Mononuclear cell (primary cell): ENCODE data around the gene CDH4. TPM values are rescaled to one million over a fixed set of nuclear protein-coding genes. Genes with fewer than 3 reads are reported as not detected.

Experiments
- H3K27me3 ChIP-seq: 2 replicates; pipeline ENCODE4 v1.6.0; 2011; ENCODE audit warnings: low read length, control low read depth; ENCODE audit not compliant: insufficient read depth
- H3K4me1 ChIP-seq: 2 replicates; pipeline ENCODE4 v1.5.1; 2011; ENCODE audit warnings: mild to moderate bottlenecking, low read length, control low read depth; ENCODE audit not compliant: insufficient read depth
- H3K4me3 ChIP-seq: 2 replicates; pipeline ENCODE4 v1.5.1; 2011; ENCODE audit warnings: mild to moderate bottlenecking, low read length, moderate library complexity
- H3K9me3 ChIP-seq: 2 replicates; pipeline ENCODE4 v1.5.1; 2011; ENCODE audit warnings: low read depth, mild to moderate bottlenecking, control low read depth, low read length
- total RNA-seq: library from RNA; depleted of rRNA; stranded (reverse); fragments of >200 nt; gene quantifications from one replicate; pipeline ENCODE4 v1.2.3, GENCODE V29; 2012

The CDH4 gene
- total RNA-seq, 1 donor = under 0.01 TPM

GRCh38 chr20:61569825-61570224 is 317.8 kb downstream of the CDH4 start:
- Histone ChIP-seq H3K4me3 (no peak overlapping the region), H3K4me1 (no peaks in the 10 kb centered on the region), H3K9me3 (no peaks in the 10 kb centered on the region), H3K27me3 (no peaks in the 10 kb centered on the region)

- H3K9me3 ChIP-seq = no peaks in the 10 kb centered on the region
- H3K4me3 ChIP-seq = no peak overlapping the region
- H3K27me3 ChIP-seq = no peaks in the 10 kb centered on the region
- H3K4me1 ChIP-seq = no peaks in the 10 kb centered on the region
Measured at GRCh38 chr20:61570646-61571195, 318.7 kb downstream of the CDH4 start.

- H3K9me3 ChIP-seq = no peaks in the 10 kb centered on the region
- H3K27me3 ChIP-seq = no peaks in the 10 kb centered on the region
- no peaks in the 10 kb centered on the region for H3K4me1 ChIP-seq
- no peak overlapping the region for H3K4me3 ChIP-seq
Measured at GRCh38 chr20:61571221-61571620, 319.2 kb downstream of the CDH4 start.

DNA sequence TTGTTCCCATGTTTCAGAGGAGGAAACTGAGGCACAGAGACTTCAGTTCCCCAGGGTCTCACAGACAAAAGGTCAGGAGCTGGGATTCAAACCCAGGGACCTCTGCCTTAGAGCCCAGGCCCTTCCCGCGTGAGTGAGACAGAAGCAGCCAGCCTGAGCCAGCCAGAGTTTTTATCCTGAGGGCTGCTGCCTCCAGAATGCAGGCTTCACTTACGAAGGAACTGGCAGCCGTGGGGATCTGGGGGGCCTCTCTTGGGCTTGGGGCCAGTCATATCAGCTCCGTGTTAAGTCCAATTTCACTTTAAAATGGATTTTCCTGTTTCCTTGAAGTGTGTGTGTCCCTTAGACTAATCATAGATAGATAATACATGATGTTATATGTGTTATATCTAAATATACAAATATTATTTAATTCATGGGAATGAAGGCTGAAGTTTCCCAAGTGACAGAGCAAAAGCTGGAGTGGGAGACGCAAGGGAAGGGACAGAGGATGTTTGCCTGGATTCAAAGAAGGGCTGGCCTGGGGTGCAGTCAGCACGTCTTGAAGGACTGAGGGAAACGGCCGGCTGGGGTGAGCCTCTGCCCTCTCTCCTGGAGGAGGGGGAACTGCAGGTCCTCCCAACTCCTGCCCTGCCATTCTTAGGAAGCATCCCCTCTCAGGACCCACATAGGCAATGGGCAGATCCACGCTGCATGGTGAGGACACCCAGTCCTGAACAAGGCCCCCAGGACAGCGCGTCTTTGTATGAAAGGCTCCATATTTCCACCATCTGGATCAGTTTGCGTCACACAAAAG is 320.1 kb downstream of the CDH4 start:
- no peaks in the 10 kb centered on the region for H3K27me3 ChIP-seq
- no peaks in the 10 kb centered on the region for H3K9me3 ChIP-seq
- H3K4me1 ChIP-seq = no peaks in the 10 kb centered on the region
- H3K4me3 ChIP-seq = no peak overlapping the region

DNA sequence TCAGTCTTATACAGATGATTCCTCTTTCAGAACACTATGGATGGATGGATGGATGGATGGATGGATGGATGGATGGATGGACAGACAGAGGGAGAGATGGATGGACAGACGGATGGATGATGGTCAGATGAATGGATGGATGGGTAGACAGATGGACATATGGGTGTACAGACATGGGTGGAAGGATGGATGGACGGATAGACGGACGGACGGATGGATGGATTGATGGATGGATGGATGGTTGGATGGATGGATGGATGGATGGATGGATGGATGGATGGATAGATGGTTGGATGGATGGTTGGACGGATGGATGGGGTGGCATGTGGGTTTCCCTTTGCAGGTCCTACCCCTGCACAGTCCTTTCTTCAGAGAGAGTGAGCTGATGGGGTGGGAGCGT is 320.7 kb downstream of the CDH4 start:
- no peak overlapping the region for H3K4me3 ChIP-seq
- H3K4me1 ChIP-seq = no peaks in the 10 kb centered on the region
- H3K9me3 ChIP-seq = no peaks in the 10 kb centered on the region
- no peaks in the 10 kb centered on the region for H3K27me3 ChIP-seq

DNA sequence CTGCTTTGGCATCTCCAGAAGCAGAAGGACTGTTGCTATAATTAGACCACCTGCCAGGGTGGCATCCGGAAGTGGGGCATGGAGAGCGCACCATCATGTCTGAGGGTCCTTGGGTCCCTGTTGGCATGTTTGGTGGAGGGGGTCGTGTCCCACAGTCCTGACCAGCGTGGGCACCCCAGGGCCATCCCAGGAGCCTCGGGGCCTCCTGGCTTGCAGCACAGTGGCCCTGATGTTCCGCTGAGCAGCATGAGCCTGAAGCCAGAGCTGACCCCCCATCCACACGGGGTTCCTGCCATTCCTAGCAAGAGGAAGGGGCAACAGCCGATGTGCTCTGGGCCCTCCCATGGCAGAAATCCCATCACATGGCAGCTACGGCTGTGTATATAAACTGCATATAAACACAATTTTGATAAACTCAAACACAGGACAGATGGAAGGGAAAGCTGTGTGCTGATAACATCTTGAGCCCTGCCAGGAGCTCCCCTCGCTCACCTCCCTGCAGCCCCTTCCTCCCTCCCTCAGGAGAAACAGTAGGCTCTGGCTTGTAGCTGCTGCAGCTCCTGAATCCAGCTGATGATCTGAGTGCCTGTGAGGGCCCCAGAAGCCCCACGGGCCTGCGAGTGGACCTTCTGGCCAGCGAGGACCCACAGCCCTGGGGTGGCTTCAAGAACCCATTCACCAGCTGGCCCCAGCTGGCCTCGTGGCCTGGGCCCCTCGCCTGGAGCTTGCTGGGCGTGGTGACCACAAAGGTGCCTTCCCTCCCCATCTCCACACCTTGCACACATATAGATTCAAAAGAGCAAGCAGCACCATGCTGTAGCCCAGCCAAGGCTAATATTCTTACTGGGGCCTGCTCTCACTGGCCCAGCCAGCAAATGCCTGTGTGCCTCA is 321.6 kb downstream of the CDH4 start:
- H3K9me3 ChIP-seq = no peaks in the 10 kb centered on the region
- H3K27me3 ChIP-seq = no peaks in the 10 kb centered on the region
- no peaks in the 10 kb centered on the region for H3K4me1 ChIP-seq
- no peak overlapping the region for H3K4me3 ChIP-seq

DNA sequence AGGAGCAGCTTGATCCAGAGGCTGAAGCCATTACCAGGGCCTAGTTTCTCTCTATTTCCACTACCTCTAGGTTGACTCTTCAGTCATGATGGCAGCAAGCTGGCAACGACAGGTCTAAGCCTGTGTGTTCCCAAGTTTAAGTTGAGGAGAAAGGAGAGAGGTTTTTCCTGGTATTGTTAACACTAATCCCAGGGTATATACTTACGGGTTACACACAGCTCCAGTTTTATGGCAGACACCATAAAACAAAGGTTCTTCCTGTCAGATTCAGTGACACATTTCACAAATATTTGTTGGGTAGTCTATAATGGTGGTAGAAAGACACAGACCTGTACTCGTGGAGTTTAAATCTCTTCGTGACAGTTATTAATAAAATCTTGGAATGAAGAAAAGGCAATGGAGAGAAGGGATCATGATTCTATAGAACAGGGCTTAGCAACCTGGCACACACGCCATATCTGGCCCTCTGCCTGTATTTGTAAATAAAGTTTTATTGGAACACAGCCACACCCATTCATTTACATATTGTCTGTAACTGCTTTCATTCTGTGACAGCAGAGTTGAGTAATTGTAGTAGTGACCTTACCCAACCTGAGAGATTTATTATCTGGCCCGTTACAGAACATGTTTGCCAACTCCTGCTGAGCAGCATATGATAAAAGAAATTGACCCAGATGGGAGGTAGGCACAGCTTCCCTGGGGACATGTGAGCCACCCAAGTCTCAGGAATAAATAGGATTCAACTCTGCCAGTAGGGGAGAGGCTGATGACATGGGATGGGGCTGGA is 323.3 kb downstream of the CDH4 start:
- Histone ChIP-seq H3K4me3 (no peak overlapping the region), H3K27me3 (no peaks in the 10 kb centered on the region), H3K9me3 (no peaks in the 10 kb centered on the region), H3K4me1 (no peaks in the 10 kb centered on the region)

DNA sequence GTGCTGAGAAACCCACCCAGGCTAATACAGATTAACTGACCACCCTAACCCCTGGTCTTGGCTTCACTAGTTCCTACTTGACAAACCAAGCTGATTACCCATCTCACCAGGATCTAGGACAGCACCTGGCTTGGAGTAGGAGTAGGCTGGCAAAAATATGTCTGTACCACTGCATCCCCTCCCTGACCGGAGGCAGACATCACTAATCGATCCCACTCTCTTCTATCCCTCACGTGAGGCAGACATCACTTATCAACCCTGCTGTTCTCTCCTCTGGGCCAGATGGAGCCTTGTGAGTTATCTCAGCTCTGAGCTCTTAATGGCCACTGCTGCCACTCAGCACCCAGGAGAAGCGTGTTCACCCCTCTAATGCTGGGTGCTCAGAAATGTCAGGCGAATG is 324.3 kb downstream of the CDH4 start:
- no peaks in the 10 kb centered on the region for H3K27me3 ChIP-seq
- H3K4me3 ChIP-seq = no peak overlapping the region
- H3K4me1 ChIP-seq = no peaks in the 10 kb centered on the region
- H3K9me3 ChIP-seq = no peaks in the 10 kb centered on the region

DNA sequence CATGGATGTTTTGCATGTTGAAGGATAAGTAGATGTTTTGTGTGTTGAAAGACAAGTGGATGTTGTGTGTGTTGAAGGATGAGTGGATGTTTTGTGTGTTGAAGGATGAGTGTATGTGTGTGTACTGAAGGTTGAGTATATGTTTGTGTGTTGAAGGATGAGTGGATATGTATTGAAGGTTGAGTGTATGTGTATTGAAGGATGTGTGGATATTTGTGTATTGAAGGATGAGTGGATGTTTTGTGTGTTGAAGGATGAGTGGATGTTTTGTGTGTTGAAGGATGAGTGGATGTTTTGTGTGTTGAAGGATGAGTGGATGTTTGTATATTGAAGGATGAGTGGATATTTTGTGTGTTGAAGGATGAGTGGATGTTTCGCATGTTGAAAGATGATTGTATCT is 325.0 kb downstream of the CDH4 start:
- no peaks in the 10 kb centered on the region for H3K9me3 ChIP-seq
- no peak overlapping the region for H3K4me3 ChIP-seq
- H3K4me1 ChIP-seq = no peaks in the 10 kb centered on the region
- H3K27me3 ChIP-seq = no peaks in the 10 kb centered on the region

DNA sequence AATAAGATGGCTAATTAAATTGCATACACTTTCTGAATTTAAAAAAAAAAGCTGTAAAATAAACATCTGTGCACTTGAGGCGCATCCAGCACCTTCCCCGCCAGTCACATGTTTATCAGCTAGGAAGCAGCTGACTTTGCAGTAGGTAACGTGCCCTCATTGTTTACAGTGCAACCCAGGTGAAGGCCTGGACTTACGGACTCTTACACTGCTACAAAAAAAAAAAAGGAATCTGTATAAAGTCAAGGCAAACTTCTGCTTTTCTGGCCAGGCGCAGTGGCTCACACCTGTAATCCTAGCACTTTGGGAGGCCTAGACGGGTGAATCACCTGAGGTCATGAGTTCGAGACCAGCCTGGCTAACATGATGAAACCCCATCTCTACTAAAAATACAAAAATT is 327.8 kb downstream of the CDH4 start:
- no peaks in the 10 kb centered on the region for H3K4me1 ChIP-seq
- no peaks in the 10 kb centered on the region for H3K9me3 ChIP-seq
- H3K27me3 ChIP-seq = no peaks in the 10 kb centered on the region
- H3K4me3 ChIP-seq = no peak overlapping the region

DNA sequence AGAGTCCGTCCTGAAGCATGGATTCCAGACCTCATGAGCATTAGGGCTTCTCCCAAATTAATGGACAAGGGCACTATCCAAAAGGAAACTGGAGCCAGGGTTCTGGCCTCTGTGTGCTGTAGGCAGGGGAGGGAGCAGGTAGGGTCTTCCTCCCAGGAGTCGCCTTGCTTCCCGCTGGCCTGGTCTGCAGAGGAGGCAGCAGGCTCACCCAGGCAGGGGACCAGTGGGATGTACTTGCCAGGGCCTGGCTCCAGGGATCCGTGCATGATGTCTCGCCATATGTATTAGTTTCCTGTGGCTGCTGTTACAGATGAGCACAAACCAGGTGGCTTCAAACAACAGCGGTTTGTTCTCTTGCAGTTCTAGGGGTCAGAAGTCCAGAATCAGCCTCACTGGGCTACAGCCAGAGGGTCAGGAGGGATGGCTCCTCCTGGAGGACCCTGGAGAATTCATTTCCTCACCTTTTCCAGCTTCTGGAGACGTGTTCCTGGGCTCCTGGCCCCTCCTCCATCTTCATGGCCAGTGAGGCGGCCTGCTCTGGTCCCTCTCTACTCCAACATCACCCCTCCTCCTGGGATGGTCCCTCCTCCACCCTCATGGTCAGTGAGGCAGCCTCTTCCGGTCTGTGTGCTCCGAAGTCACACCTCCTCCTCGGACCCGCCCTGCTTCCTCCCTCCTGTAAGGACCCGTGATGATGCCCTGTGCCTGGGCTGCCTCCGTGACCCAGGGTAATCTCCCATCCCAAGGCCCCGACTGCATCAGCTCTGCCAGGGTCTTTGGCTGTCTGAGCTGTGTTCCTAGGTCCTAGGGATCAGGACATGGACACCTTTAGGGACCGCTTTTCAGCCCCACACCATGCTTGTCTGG is 329.1 kb downstream of the CDH4 start:
- H3K4me3 ChIP-seq = no peak overlapping the region
- H3K4me1 ChIP-seq = no peaks in the 10 kb centered on the region
- H3K9me3 ChIP-seq = no peaks in the 10 kb centered on the region
- H3K27me3 ChIP-seq = no peaks in the 10 kb centered on the region

DNA sequence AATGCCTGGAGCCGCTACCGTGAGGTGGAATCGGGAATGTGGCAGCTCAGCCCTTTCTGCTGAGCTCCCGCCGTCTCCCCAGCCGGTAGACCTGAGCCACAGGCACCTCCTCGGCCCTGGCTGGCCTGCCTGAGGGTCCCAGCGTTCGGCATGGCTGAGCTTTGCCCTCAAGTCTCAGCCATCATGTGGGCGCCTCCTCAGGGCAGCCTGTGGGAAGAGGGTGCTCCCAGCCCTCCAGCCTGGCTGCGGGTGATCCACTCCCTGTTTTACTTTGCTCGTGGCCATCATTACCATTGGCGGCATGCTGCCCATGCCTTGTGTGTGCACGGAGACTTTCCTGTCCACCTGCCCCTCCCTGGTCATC is 329.7 kb downstream of the CDH4 start:
- H3K9me3 ChIP-seq = no peaks in the 10 kb centered on the region
- H3K27me3 ChIP-seq = no peaks in the 10 kb centered on the region
- no peaks in the 10 kb centered on the region for H3K4me1 ChIP-seq
- no peak overlapping the region for H3K4me3 ChIP-seq

DNA sequence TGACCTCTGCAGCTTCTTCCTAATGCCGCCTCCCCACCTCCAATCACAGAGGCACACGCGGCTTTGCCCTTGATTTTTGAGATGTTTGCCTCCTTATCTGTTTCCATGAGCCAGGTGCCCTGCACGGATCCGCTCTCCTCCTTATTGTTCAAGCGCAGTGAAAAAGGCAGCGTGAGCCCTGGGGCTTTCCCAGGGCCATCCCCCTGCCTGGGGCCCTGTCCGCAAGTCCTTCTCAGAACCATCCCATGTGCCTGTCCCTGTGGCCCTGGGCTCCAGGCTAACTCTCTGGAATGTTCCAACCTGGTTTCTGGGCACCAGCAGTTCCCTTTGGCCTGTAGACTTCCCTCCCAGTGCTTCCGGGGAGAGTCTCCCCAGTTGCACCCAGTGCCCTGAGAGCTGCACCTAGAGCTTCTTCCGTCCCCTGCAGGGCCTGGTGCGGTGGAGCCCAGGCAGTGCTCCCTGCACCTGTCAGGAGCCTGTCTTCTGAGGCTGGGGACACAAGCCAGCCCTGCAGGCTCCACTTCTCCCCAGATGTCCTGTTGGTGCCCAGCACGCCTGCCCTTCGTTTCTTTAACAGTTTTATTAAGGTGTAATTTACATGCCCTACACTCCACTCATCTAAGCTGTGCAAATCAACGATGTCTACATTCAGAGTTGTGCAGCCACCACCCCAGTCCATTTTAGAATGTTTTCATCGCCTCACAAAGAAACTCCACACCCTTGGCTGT is 330.3 kb downstream of the CDH4 start:
- H3K9me3 ChIP-seq = no peaks in the 10 kb centered on the region

GRCh38 chr20:61583356-61583755 is 331.3 kb downstream of the CDH4 start:
- Histone ChIP-seq H3K4me3 (no peak overlapping the region), H3K9me3 (no peaks in the 10 kb centered on the region), H3K4me1 (no peaks in the 10 kb centered on the region), H3K27me3 (no peaks in the 10 kb centered on the region)

More for the DNA sequence above, 330.3 kb downstream of the CDH4 start:
- Histone ChIP-seq H3K27me3 (no peaks in the 10 kb centered on the region), H3K4me1 (no peaks in the 10 kb centered on the region), H3K4me3 (no peak overlapping the region)
